ENCODE measurements around the gene RNASEH2B. TPM values are rescaled to one million over a fixed set of nuclear protein-coding genes. Genes with fewer than 3 reads are reported as not detected.
A peak's percentile ranks its signal among the peaks of the same experiment; 100 is the strongest.

The RNASEH2B gene
- polyA plus RNA-seq, 4 donors = 19.7 to 43.1 (median 33.8) TPM

GRCh38 chr13:50932091-50932490, 22.5 kb downstream of the RNASEH2B start:
- no peaks in the 10 kb centered on the region for H3K27me3 ChIP-seq (ENCODE audit: control insufficient read depth in 3 of 3, insufficient read depth in 3 of 3, low read length in 3 of 3)
- H3K36me3 ChIP-seq (ENCODE audit: control insufficient read depth in 3 of 3, insufficient read depth in 2 of 3, low read depth in 1 of 3, low read length in 3 of 3) = peaks cover 3 to 26% (median 6%) of the 10 kb centered on the region in 3 donors
- H3K27ac ChIP-seq (ENCODE audit: low read depth in 1 of 3, low read length in 2 of 3) = no peak overlapping the region
- no peak overlapping the region for H3K4me3 ChIP-seq (ENCODE audit: low read depth in 1 of 3, low read length in 3 of 3)
- DNase-seq (no peak), FAIRE-seq (no peak)
- H3K4me1 ChIP-seq (ENCODE audit: control insufficient read depth in 3 of 3, insufficient read depth in 2 of 3, low read depth in 1 of 3, low read length in 2 of 3) = no peaks in the 10 kb centered on the region
- no peaks in the 10 kb centered on the region for H3K9me3 ChIP-seq (ENCODE audit: control insufficient read depth in 2 of 2, insufficient read depth in 1 of 2, low read depth in 1 of 2, low read length in 1 of 2)
- 94 to 98% (median 96%) methylated on average over 6 of the region's 6 CpGs for WGBS, 3 donors

- FAIRE-seq (no peak), DNase-seq (no peak)
- Histone ChIP-seq H3K27ac (ENCODE audit: low read depth in 1 of 3, low read length in 2 of 3) (no peak overlapping the region), H3K9me3 (ENCODE audit: control insufficient read depth in 2 of 2, insufficient read depth in 1 of 2, low read depth in 1 of 2, low read length in 1 of 2) (peaks cover 0 to 6% of the 10 kb centered on the region in 2 donors), H3K4me3 (ENCODE audit: low read depth in 1 of 3, low read length in 3 of 3) (no peak overlapping the region), H3K36me3 (ENCODE audit: control insufficient read depth in 3 of 3, insufficient read depth in 2 of 3, low read depth in 1 of 3, low read length in 3 of 3) (peaks cover 3 to 36% (median 6%) of the 10 kb centered on the region in 3 donors), H3K27me3 (ENCODE audit: control insufficient read depth in 3 of 3, insufficient read depth in 3 of 3, low read length in 3 of 3) (no peaks in the 10 kb centered on the region), H3K4me1 (ENCODE audit: control insufficient read depth in 3 of 3, insufficient read depth in 2 of 3, low read depth in 1 of 3, low read length in 2 of 3) (no peaks in the 10 kb centered on the region)
- 92 to 100% (median 93%) methylated on average over 5 of the region's 5 CpGs for WGBS, 3 donors
These were observed 25.3 kb downstream of the RNASEH2B start for GRCh38 chr13:50934735-50935435.

- FAIRE-seq = no peak
- Histone ChIP-seq H3K4me3 (ENCODE audit: low read depth in 1 of 3, low read length in 3 of 3) (no peak overlapping the region), H3K9me3 (ENCODE audit: control insufficient read depth in 2 of 2, insufficient read depth in 1 of 2, low read depth in 1 of 2, low read length in 1 of 2) (peaks cover 0 to 6% of the 10 kb centered on the region in 2 donors), H3K27ac (ENCODE audit: low read depth in 1 of 3, low read length in 2 of 3) (no peak overlapping the region), H3K27me3 (ENCODE audit: control insufficient read depth in 3 of 3, insufficient read depth in 3 of 3, low read length in 3 of 3) (no peaks in the 10 kb centered on the region), H3K4me1 (ENCODE audit: control insufficient read depth in 3 of 3, insufficient read depth in 2 of 3, low read depth in 1 of 3, low read length in 2 of 3) (no peaks in the 10 kb centered on the region), H3K36me3 (ENCODE audit: control insufficient read depth in 3 of 3, insufficient read depth in 2 of 3, low read depth in 1 of 3, low read length in 3 of 3) (peaks cover 3 to 39% (median 6%) of the 10 kb centered on the region in 3 donors)
- 82 to 95% (median 87%) methylated on average over 2 of the region's 2 CpGs for WGBS, 3 donors
- no peak for DNase-seq
These were observed 27.1 kb downstream of the RNASEH2B start for GRCh38 chr13:50936679-50937078.

GRCh38 chr13:50940509-50940908, 30.9 kb downstream of the RNASEH2B start:
- no peak overlapping the region for H3K4me3 ChIP-seq (ENCODE audit: low read depth in 1 of 3, low read length in 3 of 3)
- no peaks in the 10 kb centered on the region for H3K4me1 ChIP-seq (ENCODE audit: control insufficient read depth in 3 of 3, insufficient read depth in 2 of 3, low read depth in 1 of 3, low read length in 2 of 3)
- no peak overlapping the region for H3K27ac ChIP-seq (ENCODE audit: low read depth in 1 of 3, low read length in 2 of 3)
- peaks cover 0 to 6% of the 10 kb centered on the region in 2 donors for H3K9me3 ChIP-seq (ENCODE audit: control insufficient read depth in 2 of 2, insufficient read depth in 1 of 2, low read depth in 1 of 2, low read length in 1 of 2)
- H3K36me3 ChIP-seq (ENCODE audit: control insufficient read depth in 3 of 3, insufficient read depth in 2 of 3, low read depth in 1 of 3, low read length in 3 of 3) = peaks cover 0 to 26% (median 4%) of the 10 kb centered on the region in 3 donors
- no peaks in the 10 kb centered on the region for H3K27me3 ChIP-seq (ENCODE audit: control insufficient read depth in 3 of 3, insufficient read depth in 3 of 3, low read length in 3 of 3)
- WGBS, 3 donors = 64 to 77% (median 72%) methylated on average over 2 of the region's 2 CpGs
- FAIRE-seq (no peak), DNase-seq (no peak)

- Histone ChIP-seq H3K4me3 (ENCODE audit: low read depth in 1 of 3, low read length in 3 of 3) (no peak overlapping the region), H3K27me3 (ENCODE audit: control insufficient read depth in 3 of 3, insufficient read depth in 3 of 3, low read length in 3 of 3) (no peaks in the 10 kb centered on the region), H3K27ac (ENCODE audit: low read depth in 1 of 3, low read length in 2 of 3) (no peak overlapping the region), H3K36me3 (ENCODE audit: control insufficient read depth in 3 of 3, insufficient read depth in 2 of 3, low read depth in 1 of 3, low read length in 3 of 3) (peaks cover 0 to 22% (median 4%) of the 10 kb centered on the region in 3 donors), H3K9me3 (ENCODE audit: control insufficient read depth in 2 of 2, insufficient read depth in 1 of 2, low read depth in 1 of 2, low read length in 1 of 2) (peaks cover 0 to 6% of the 10 kb centered on the region in 2 donors), H3K4me1 (ENCODE audit: control insufficient read depth in 3 of 3, insufficient read depth in 2 of 3, low read depth in 1 of 3, low read length in 2 of 3) (no peaks in the 10 kb centered on the region)
- DNase-seq = no peak
- FAIRE-seq = no peak
- WGBS, 3 donors = 96 to 100% (median 96%) methylated on average over 2 of the region's 2 CpGs
These were observed 31.6 kb downstream of the RNASEH2B start for GRCh38 chr13:50941146-50941545.

GRCh38 chr13:50942630-50943311, 33.2 kb downstream of the RNASEH2B start:
- Histone ChIP-seq H3K4me1 (ENCODE audit: control insufficient read depth in 3 of 3, insufficient read depth in 2 of 3, low read depth in 1 of 3, low read length in 2 of 3) (no peaks in the 10 kb centered on the region), H3K4me3 (ENCODE audit: low read depth in 1 of 3, low read length in 3 of 3) (no peak overlapping the region), H3K36me3 (ENCODE audit: control insufficient read depth in 3 of 3, insufficient read depth in 2 of 3, low read depth in 1 of 3, low read length in 3 of 3) (peaks cover 0 to 18% (median 2%) of the 10 kb centered on the region in 3 donors), H3K27ac (ENCODE audit: low read depth in 1 of 3, low read length in 2 of 3) (no peak overlapping the region), H3K27me3 (ENCODE audit: control insufficient read depth in 3 of 3, insufficient read depth in 3 of 3, low read length in 3 of 3) (no peaks in the 10 kb centered on the region), H3K9me3 (ENCODE audit: control insufficient read depth in 2 of 2, insufficient read depth in 1 of 2, low read depth in 1 of 2, low read length in 1 of 2) (peaks cover 0 to 6% of the 10 kb centered on the region in 2 donors)
- 75 to 80% (median 75%) methylated on average over 3 of the region's 3 CpGs for WGBS, 3 donors
- no peak for DNase-seq
- FAIRE-seq = no peak

- no peaks in the 10 kb centered on the region for H3K4me1 ChIP-seq (ENCODE audit: control insufficient read depth in 3 of 3, insufficient read depth in 2 of 3, low read depth in 1 of 3, low read length in 2 of 3)
- 55 to 100% (median 97%) methylated on average over 1 of the region's 1 CpG for WGBS, 3 donors
- no peaks in the 10 kb centered on the region for H3K9me3 ChIP-seq (ENCODE audit: control insufficient read depth in 2 of 2, insufficient read depth in 1 of 2, low read depth in 1 of 2, low read length in 1 of 2)
- H3K27ac ChIP-seq (ENCODE audit: low read depth in 1 of 3, low read length in 2 of 3) = no peak overlapping the region
- no peak overlapping the region for H3K4me3 ChIP-seq (ENCODE audit: low read depth in 1 of 3, low read length in 3 of 3)
- FAIRE-seq (no peak), DNase-seq (peak in 1 of 2 donors; percentile 15)
- peaks cover 0 to 11% (median 2%) of the 10 kb centered on the region in 3 donors for H3K36me3 ChIP-seq (ENCODE audit: control insufficient read depth in 3 of 3, insufficient read depth in 2 of 3, low read depth in 1 of 3, low read length in 3 of 3)
- H3K27me3 ChIP-seq (ENCODE audit: control insufficient read depth in 3 of 3, insufficient read depth in 3 of 3, low read length in 3 of 3) = no peaks in the 10 kb centered on the region
These were observed 36.1 kb downstream of the RNASEH2B start for GRCh38 chr13:50945669-50946068.

- 75 to 94% (median 83%) methylated on average over 1 of the region's 1 CpG for WGBS, 3 donors
These were observed 39.0 kb downstream of the RNASEH2B start for GRCh38 chr13:50948601-50949000.

More at GRCh38 chr13:50948601-50949000, 39.0 kb downstream of the RNASEH2B start:
- FAIRE-seq (no peak), DNase-seq (no peak)
- Histone ChIP-seq H3K9me3 (ENCODE audit: control insufficient read depth in 2 of 2, insufficient read depth in 1 of 2, low read depth in 1 of 2, low read length in 1 of 2) (no peaks in the 10 kb centered on the region), H3K27ac (ENCODE audit: low read depth in 1 of 3, low read length in 2 of 3) (no peak overlapping the region), H3K4me3 (ENCODE audit: low read depth in 1 of 3, low read length in 3 of 3) (no peak overlapping the region), H3K27me3 (ENCODE audit: control insufficient read depth in 3 of 3, insufficient read depth in 3 of 3, low read length in 3 of 3) (no peaks in the 10 kb centered on the region), H3K36me3 (ENCODE audit: control insufficient read depth in 3 of 3, insufficient read depth in 2 of 3, low read depth in 1 of 3, low read length in 3 of 3) (peaks cover 2 to 6% (median 2%) of the 10 kb centered on the region in 3 donors), H3K4me1 (ENCODE audit: control insufficient read depth in 3 of 3, insufficient read depth in 2 of 3, low read depth in 1 of 3, low read length in 2 of 3) (no peaks in the 10 kb centered on the region)
